Lower lobe of right lung (tissue), 2 donors: Measurements from ENCODE around the gene AZU1. TPM values are rescaled to one million over a fixed set of nuclear protein-coding genes. Genes with fewer than 3 reads are reported as not detected.
A peak's percentile ranks its signal among the peaks of the same experiment; 100 is the strongest.

Source experiments
- ATAC-seq, 2 donors: fragments of 200-7000 bp; cut with Tn5 transposase; one replicate each; pipeline ENCODE4 v1.9.1; 2020 to 2022; ENCODE audit warnings: mild to moderate bottlenecking in 2 of 2, moderate library complexity in 2 of 2
- DNase-seq: peaks from one replicate; pipeline ENCODE4 v3.0.0-alpha.2; 2020
- H3K27ac ChIP-seq: fragments of 200-600 bp; one replicate; pipeline ENCODE4 v1.8.0; 2022
- H3K27me3 ChIP-seq: fragments of 200-600 bp; one replicate; pipeline ENCODE4 v1.8.0; 2022; ENCODE audit warnings: low read depth
- H3K36me3 ChIP-seq: fragments of 200-600 bp; one replicate; pipeline ENCODE4 v1.8.0; 2022; ENCODE audit warnings: mild to moderate bottlenecking
- H3K4me1 ChIP-seq: fragments of 200-600 bp; one replicate; pipeline ENCODE4 v1.8.0; 2022
- H3K4me3 ChIP-seq: fragments of 200-600 bp; one replicate; pipeline ENCODE4 v1.8.0; 2022; ENCODE audit warnings: mild to moderate bottlenecking
- H3K9me3 ChIP-seq: fragments of 200-600 bp; one replicate; pipeline ENCODE4 v1.8.0; 2022
- CTCF ChIP-seq: fragments of 200-600 bp; IDR thresholded peaks from one replicate; pipeline ENCODE4 v1.8.0; 2022; ENCODE audit warnings: antibody characterized with exemption, mild to moderate bottlenecking
- intact Hi-C: fragments of 100-400 bp; cut with DNase I; formaldehyde crosslinking; loops from one replicate; pipeline ENCODE4 v1.11.0; 2022
- total RNA-seq: library from RNA; stranded (reverse); fragmentation: NEBNext Ultra II Directional; extraction: Animal tissue kit (Norgen Biotek cat#: 25700); gene quantifications from one replicate; pipeline ENCODE4 v1.2.1, GENCODE V29; 2021
- donor health status: DM: no; HTN: yes; CAD: no; lungs with severe emphysema.

Gene AZU1
- total RNA-seq, 1 donor from 2014 or later, result 1.7 TPM

- Histone ChIP-seq H3K9me3 (no peaks in the 10 kb centered on the region), H3K36me3 (no peaks in the 10 kb centered on the region), H3K27me3 (peaks cover 36% of the 10 kb centered on the region), H3K4me3 (no peak overlapping the region), H3K4me1 (peaks cover 24% of the 10 kb centered on the region), H3K27ac (no peak overlapping the region)
- DNase-seq (no peak), ATAC-seq (no peak)
- TF ChIP-seq CTCF, result no peak
- intact Hi-C loops, result no loop called here
Measured at GRCh38 chr19:825897-826644, 1.6 kb upstream of the AZU1 start.

DNA sequence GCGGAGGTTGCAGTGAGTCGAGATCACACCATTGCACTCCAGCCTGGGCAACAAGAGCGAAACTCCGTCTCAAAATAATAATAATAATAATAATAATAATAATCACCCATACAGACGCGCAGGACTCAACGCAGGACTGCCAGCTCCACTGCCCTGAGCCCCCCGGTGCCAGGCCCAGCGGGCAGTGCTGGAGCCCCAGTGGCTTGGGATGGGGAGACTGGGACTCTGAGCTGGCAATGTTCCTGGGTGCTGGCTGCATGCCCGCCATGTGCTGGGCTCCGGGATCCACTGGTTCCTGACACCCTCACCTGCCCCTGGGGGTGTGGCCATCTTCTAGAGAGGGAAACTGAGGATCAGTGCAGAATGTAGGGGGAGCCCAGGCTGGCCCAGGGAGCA lies 325 bp upstream of the AZU1 start:
- peaks cover 18% of the 10 kb centered on the region for H3K4me1 ChIP-seq
- TF ChIP-seq CTCF, result no peak
- intact Hi-C loops, result no loop called here
- ATAC-seq (no peak), DNase-seq (no peak)
- H3K36me3 ChIP-seq, result no peaks in the 10 kb centered on the region
- no peak overlapping the region for H3K27ac ChIP-seq
- H3K9me3 ChIP-seq, result no peaks in the 10 kb centered on the region
- H3K27me3 ChIP-seq, result peaks cover 34% of the 10 kb centered on the region
- no peak overlapping the region for H3K4me3 ChIP-seq

GRCh38 chr19:829129-829758 lies 1.6 kb downstream of the AZU1 start:
- TF ChIP-seq CTCF, result no peak
- no peak overlapping the region for H3K4me3 ChIP-seq
- intact Hi-C loops, result no loop called here
- DNase-seq (no peak), ATAC-seq (no peak)
- no peaks in the 10 kb centered on the region for H3K9me3 ChIP-seq
- no peak overlapping the region for H3K27ac ChIP-seq
- peaks cover 15% of the 10 kb centered on the region for H3K27me3 ChIP-seq
- H3K36me3 ChIP-seq, result no peaks in the 10 kb centered on the region
- H3K4me1 ChIP-seq, result peaks cover 8% of the 10 kb centered on the region

GRCh38 chr19:831407-832369 lies 4.1 kb downstream of the AZU1 start:
- Histone ChIP-seq H3K36me3 (no peaks in the 10 kb centered on the region), H3K4me3 (no peak overlapping the region), H3K4me1 (peaks cover 8% of the 10 kb centered on the region), H3K27ac (no peak overlapping the region), H3K9me3 (no peaks in the 10 kb centered on the region), H3K27me3 (peaks cover 28% of the 10 kb centered on the region)
- no peak for TF ChIP-seq CTCF
- DNase-seq (no peak), ATAC-seq (no peak)
- intact Hi-C loops, result no loop called here

DNA sequence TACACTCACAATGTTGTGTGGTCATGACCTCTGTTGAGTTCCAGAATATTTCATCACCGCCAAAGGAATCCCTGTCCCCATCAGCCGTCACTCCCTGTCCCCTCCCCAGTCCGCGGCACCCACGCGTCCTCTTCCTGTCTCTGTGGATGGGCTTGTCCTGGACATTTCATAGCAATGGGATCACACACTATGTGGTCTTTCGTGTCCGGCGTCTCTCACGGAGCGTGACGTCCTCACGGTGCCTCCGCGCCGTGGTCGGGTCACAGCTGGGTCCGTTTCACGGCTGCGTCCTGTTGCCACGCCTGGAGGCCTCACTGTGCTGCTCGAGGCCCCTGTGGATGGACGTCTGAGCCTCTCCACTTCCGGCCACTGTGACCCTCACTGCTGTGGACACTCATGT lies 6.6 kb downstream of the AZU1 start:
- no peak overlapping the region for H3K4me3 ChIP-seq
- peaks cover 37% of the 10 kb centered on the region for H3K27me3 ChIP-seq
- TF ChIP-seq CTCF, result no peak
- intact Hi-C loops, result no loop called here
- peak in 1 of 2 donors; percentile 10 for ATAC-seq
- DNase-seq, result no peak
- no peaks in the 10 kb centered on the region for H3K9me3 ChIP-seq
- H3K4me1 ChIP-seq, result no peaks in the 10 kb centered on the region
- no peaks in the 10 kb centered on the region for H3K36me3 ChIP-seq
- no peak overlapping the region for H3K27ac ChIP-seq
